Loucy (cell line): ENCODE results near the gene TUBA3D.
"Not testable (repeated sequence)": the region's sequence is repeated elsewhere in the genome, so short reads cannot be mapped to it uniquely, and the experiment has no call there.

ENCODE experiments used
- H2AFZ ChIP-seq: fragments of 200-600 bp; sonication (generic); 2 replicates; pipeline ENCODE4 v1.6.0; 2016; ENCODE audit warnings: antibody characterized with exemption, mild to moderate bottlenecking, low read length, moderate library complexity
- H3F3A ChIP-seq: fragments of 200-600 bp; 2 replicates; pipeline ENCODE4 v1.6.0; 2016; ENCODE audit warnings: antibody characterized with exemption, low read depth, mild to moderate bottlenecking
- H3K27me3 ChIP-seq: fragments of 200-600 bp; sonication (generic); 2 replicates; pipeline ENCODE4 v1.6.1; 2014; ENCODE audit warnings: low read length, mild to moderate bottlenecking; ENCODE audit not compliant: insufficient read depth, poor library complexity, severe bottlenecking
- H3K36me3 ChIP-seq: fragments of 200-600 bp; sonication (generic); 2 replicates; pipeline ENCODE4 v1.6.1; 2016; ENCODE audit warnings: low read length; ENCODE audit not compliant: insufficient read depth
- H3K4me1 ChIP-seq: fragments of 200-600 bp; sonication (generic); 2 replicates; pipeline ENCODE4 v1.5.1; 2014; ENCODE audit warnings: low read length, mild to moderate bottlenecking; ENCODE audit not compliant: insufficient read depth, poor library complexity, severe bottlenecking
- H3K4me2 ChIP-seq: fragments of 200-600 bp; sonication (generic); 2 replicates; pipeline ENCODE4 v1.6.0; 2014; ENCODE audit warnings: antibody characterized with exemption, low read length, low read depth, mild to moderate bottlenecking; ENCODE audit not compliant: poor library complexity, severe bottlenecking
- H3K4me3 ChIP-seq: fragments of 200-600 bp; sonication (generic); 2 replicates; pipeline ENCODE4 v1.5.1; 2014; ENCODE audit warnings: low read length, mild to moderate bottlenecking, mixed read lengths; ENCODE audit not compliant: poor library complexity, severe bottlenecking
- H3K79me2 ChIP-seq: fragments of 200-600 bp; sonication (generic); 2 replicates; pipeline ENCODE4 v1.6.1; 2014; ENCODE audit warnings: low read length; ENCODE audit not compliant: insufficient read depth
- H3K9ac ChIP-seq: fragments of 200-600 bp; sonication (generic); 2 replicates; pipeline ENCODE4 v1.6.0; 2014; ENCODE audit warnings: mild to moderate bottlenecking, low read depth, low read length, moderate library complexity; ENCODE audit not compliant: poor library complexity, severe bottlenecking
- H3K9me2 ChIP-seq: fragments of 200-600 bp; sonication (generic); replicated peaks from 2 replicates; pipeline ENCODE4 v1.6.1; 2016; ENCODE audit warnings: low read depth, low read length, mixed read lengths
- H3K9me3 ChIP-seq: fragments of 200-600 bp; sonication (generic); 2 replicates; pipeline ENCODE4 v1.6.1; 2014; ENCODE audit warnings: mild to moderate bottlenecking, antibody characterized with exemption, low read length, low read depth; ENCODE audit not compliant: insufficient read depth
- H4K20me1 ChIP-seq: fragments of 200-600 bp; sonication (generic); 2 replicates; pipeline ENCODE4 v1.6.0; 2014; ENCODE audit warnings: antibody characterized with exemption, low read length, mild to moderate bottlenecking; ENCODE audit not compliant: insufficient read depth, poor library complexity, severe bottlenecking
- EZH2phosphoT487 ChIP-seq: fragments of 200-600 bp; IDR thresholded peaks from 2 replicates; pipeline ENCODE4 v1.6.1; 2018; ENCODE audit warnings: antibody characterized with exemption, mild to moderate bottlenecking, moderate library complexity, borderline replicate concordance
- TF ChIP-seq, protein P1 (sequence below): fragments of 200-600 bp; sonication (generic); conservative IDR thresholded peaks from 2 replicates; pipeline ENCODE4 v1.5.1; 2014; ENCODE audit warnings: mild to moderate bottlenecking, antibody characterized with exemption, low read length

Gene TUBA3D

DNA sequence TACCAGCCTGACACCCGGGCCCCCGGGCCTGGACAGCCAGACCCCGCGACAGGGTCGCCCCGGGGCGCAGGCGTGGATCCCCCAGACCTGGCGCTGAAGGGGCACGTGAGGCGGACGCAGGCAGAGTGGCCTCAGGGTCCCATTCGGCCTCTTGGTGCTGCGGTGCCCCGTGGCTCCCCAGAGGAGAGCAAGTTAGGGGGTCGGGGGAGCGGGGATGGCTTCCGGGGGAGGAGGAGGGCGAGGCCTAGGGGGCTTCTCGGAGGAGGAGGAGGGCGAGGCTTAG, 30.5 kb upstream of the TUBA3D start:
- not testable (repeated sequence) for H3K4me2 ChIP-seq, H3K9ac ChIP-seq, H3K27me3 ChIP-seq, H3K4me3 ChIP-seq, H3K79me2 ChIP-seq, H3K36me3 ChIP-seq, H2AFZ ChIP-seq, H3F3A ChIP-seq, H3K9me3 ChIP-seq, H4K20me1 ChIP-seq, H3K4me1 ChIP-seq, H3K9me2 ChIP-seq

DNA sequence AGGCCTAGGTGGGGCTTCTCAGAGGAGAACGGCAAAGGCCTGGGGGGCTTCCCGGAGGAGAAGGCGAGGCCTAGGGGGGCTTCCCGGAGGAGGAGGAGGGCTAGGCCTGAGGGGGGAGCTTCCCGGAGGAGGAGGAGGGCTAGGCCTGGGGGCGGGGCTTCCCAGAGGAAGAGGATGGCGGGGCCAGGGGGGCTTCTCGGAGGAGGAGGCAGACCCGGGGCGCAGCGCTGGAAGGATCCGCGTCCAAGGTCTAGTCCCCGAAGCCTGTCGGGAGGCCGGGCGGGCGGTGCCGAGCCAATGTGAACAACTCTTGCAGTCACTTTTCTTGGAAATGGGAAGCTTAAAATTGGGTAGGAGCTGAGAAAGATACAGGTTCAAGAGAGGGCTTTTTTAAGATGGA, 30.0 kb upstream of the TUBA3D start:
- Histone ChIP-seq H3F3A (no peaks in the 10 kb centered on the region), H3K9me2 (no peaks in the 10 kb centered on the region), H3K4me2 (no peak overlapping the region), H2AFZ (no peak overlapping the region), H3K9ac (no peak overlapping the region), H4K20me1 (no peaks in the 10 kb centered on the region), H3K4me1 (no peaks in the 10 kb centered on the region), H3K9me3 (no peaks in the 10 kb centered on the region), H3K79me2 (no peaks in the 10 kb centered on the region), H3K27me3 (no peaks in the 10 kb centered on the region), H3K4me3 (no peak overlapping the region), H3K36me3 (no peaks in the 10 kb centered on the region)
- TF ChIP-seq, protein P1, sequence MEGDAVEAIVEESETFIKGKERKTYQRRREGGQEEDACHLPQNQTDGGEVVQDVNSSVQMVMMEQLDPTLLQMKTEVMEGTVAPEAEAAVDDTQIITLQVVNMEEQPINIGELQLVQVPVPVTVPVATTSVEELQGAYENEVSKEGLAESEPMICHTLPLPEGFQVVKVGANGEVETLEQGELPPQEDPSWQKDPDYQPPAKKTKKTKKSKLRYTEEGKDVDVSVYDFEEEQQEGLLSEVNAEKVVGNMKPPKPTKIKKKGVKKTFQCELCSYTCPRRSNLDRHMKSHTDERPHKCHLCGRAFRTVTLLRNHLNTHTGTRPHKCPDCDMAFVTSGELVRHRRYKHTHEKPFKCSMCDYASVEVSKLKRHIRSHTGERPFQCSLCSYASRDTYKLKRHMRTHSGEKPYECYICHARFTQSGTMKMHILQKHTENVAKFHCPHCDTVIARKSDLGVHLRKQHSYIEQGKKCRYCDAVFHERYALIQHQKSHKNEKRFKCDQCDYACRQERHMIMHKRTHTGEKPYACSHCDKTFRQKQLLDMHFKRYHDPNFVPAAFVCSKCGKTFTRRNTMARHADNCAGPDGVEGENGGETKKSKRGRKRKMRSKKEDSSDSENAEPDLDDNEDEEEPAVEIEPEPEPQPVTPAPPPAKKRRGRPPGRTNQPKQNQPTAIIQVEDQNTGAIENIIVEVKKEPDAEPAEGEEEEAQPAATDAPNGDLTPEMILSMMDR, result no peak
- TF ChIP-seq EZH2phosphoT487, result no peak

DNA sequence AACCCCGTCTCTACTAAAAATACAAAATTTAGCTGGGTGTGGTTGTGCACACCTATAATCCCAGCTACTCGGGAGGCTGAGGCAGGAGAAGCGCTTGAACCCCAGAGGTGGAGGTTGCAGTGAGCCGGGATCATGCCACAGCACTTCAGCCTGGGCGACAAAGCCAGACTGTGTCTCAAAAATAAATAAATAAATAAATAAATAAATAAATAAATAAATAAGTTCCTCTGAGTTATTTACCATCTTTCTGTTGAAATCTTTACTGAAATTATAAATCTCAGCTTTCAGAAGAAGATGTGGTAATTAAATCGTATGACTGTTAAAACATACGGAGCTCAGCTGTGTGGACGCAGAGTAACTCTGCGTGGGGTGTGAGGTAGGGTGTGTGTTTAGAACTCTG, 27.9 kb upstream of the TUBA3D start:
- not testable (repeated sequence) for H4K20me1 ChIP-seq, H3K79me2 ChIP-seq, H3K4me3 ChIP-seq, H3K27me3 ChIP-seq, H3K9me3 ChIP-seq, H3K4me1 ChIP-seq, H3F3A ChIP-seq, H3K9me2 ChIP-seq, H2AFZ ChIP-seq, H3K9ac ChIP-seq, H3K4me2 ChIP-seq, H3K36me3 ChIP-seq

DNA sequence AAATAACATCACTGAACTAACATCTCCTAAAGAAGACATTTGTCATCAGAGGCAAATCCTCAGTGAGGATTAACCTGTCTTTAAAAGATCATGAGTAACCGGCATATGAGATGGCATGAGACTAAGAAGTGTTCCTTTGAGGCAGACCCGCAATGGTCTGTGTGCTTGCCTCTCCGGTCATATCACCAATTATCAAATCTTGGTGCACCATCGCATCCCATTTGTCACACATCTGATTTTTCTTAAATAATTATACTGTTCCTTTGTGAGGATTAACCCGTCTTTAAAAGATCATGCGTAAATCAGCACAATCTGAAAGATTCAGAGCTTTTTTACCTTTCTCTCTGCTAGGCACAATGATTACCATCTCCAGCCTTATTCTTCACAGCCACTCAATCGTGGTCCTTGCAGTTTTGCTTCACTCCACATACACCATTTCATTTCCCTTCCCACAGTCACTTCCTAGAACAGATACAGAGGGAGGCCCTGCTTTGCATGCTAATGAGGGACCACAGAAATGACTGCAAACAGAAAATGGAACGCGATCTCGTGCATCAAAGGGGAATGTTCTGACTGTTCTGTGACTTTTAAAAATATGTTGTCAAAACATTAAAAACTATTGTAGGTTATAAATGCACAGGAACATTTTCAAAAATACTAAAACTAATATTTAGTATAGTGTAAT, 24.5 kb upstream of the TUBA3D start:
- not testable (repeated sequence) for H3K4me2 ChIP-seq, H3K9ac ChIP-seq

DNA sequence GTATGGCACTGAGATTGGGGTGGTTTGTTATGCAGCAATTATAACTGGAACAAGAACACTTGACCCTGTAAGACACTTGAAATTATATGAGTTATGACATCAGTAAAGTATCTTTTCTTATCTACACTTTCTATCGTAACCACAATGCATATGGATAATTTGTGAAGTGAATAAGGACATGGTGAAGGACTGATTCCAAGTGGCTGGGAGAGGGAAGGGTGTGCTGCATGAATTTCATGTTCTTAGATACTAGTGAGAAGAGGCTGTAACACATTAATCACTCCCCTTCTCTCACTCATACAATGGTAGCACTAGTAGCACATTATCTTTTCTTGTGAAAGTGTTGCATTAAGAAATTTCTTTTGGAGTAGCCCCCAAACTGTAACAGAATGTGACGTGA, 21.0 kb upstream of the TUBA3D start:
- not testable (repeated sequence) for H3K36me3 ChIP-seq, H3K4me2 ChIP-seq, H3K9me3 ChIP-seq, H3K27me3 ChIP-seq, H3K4me1 ChIP-seq, H2AFZ ChIP-seq, H3K79me2 ChIP-seq, H3K9me2 ChIP-seq, H3K9ac ChIP-seq, H4K20me1 ChIP-seq, H3F3A ChIP-seq, H3K4me3 ChIP-seq

More for the DNA sequence above, 24.5 kb upstream of the TUBA3D start:
- H3K9me2 ChIP-seq, H3F3A ChIP-seq, H3K4me3 ChIP-seq, H3K4me1 ChIP-seq, H3K9me3 ChIP-seq, H3K79me2 ChIP-seq, H3K36me3 ChIP-seq, H3K27me3 ChIP-seq, H4K20me1 ChIP-seq: not testable (repeated sequence)
- H2AFZ ChIP-seq, result peak overlapping the region; percentile 84

DNA sequence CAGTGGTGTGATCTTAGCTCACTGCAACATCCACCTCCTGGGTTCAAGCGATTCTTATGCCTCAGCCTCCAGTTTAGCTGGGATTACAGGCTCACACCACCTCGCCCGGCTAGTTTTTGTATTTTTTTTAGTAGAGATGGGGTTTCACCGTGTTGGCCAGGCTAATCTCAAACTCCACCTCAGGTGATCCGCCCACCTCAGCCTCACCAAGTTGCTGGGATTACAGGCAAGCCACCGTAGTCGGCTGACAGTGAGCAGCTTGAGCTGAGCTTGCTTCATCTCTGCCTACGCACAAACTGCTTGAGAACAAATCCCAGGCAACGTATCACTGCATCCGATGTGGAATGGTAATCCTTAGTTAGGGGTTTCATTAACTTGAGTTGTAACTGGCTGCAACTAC, 8.2 kb upstream of the TUBA3D start:
- not testable (repeated sequence) for H3K4me3 ChIP-seq, H2AFZ ChIP-seq, H3K4me1 ChIP-seq, H3K79me2 ChIP-seq, H3K36me3 ChIP-seq, H3K9ac ChIP-seq, H4K20me1 ChIP-seq, H3F3A ChIP-seq, H3K27me3 ChIP-seq, H3K4me2 ChIP-seq, H3K9me2 ChIP-seq, H3K9me3 ChIP-seq

DNA sequence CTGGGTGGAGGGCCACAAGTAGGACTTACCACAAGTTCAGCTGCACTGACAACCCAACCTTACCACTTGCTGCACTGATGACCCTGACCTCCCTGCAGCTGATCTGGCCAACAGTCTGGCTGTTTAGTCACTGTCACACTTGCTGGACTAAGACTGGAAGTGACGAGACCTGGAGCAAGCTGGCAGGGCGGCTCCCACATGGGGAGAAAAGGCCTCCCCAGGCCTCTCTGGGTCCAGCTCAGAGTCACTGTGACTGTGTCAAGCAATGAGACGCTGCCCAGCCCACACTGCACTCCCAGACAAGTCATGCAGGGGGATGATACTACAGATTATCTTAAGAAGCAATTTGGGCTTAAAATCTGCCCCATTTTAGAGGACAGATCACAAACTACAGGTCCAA, 5.0 kb upstream of the TUBA3D start:
- not testable (repeated sequence) for H4K20me1 ChIP-seq, H3K4me1 ChIP-seq, H3F3A ChIP-seq, H2AFZ ChIP-seq, H3K36me3 ChIP-seq, H3K79me2 ChIP-seq, H3K9me2 ChIP-seq, H3K9ac ChIP-seq, H3K27me3 ChIP-seq, H3K4me3 ChIP-seq, H3K9me3 ChIP-seq, H3K4me2 ChIP-seq
